HCT116 (cell line): ENCODE data around the gene RNASE1. TPM values are rescaled to one million over a fixed set of nuclear protein-coding genes. Genes with fewer than 3 reads are reported as not detected.

Experiments used
- ATAC-seq: fragments of 200-7000 bp; cut with Tn5 transposase; 2 replicates; pipeline ENCODE4 v1.9.1; 2020; ENCODE audit warnings: mild to moderate bottlenecking, moderate library complexity
- BruUV-seq: library from RNA; stranded (reverse); fragments of 400-500 nt; replicated peaks from 2 replicates; lab custom pipeline; 2021; lab: Mats Ljungman, UMichigan
- CTCF ChIA-PET: fragments of 300-600 bp; sonication (Branson Sonifier 250); formaldehyde crosslinking; loops from one replicate; lab custom pipeline; 2021; ENCODE audit warnings: antibody characterized with exemption; lab: Charles Lee
- POLR2A ChIA-PET: fragments of 300-600, 350-600 bp; sonication (Branson Sonifier 250); formaldehyde crosslinking; loops from one replicate; lab custom pipeline; 2021; ENCODE audit warnings: antibody characterized with exemption; lab: Charles Lee
- RAD21 ChIA-PET, 2 experiments: fragments of 300-600 bp; sonication (Branson Sonifier 250); formaldehyde crosslinking; loops; one replicate each; lab custom pipeline; 2023; ENCODE audit warnings: low total read pairs in 2 of 2; ENCODE audit not compliant: uncharacterized antibody in 2 of 2, unreplicated experiment in 2 of 2, low non-redundant PET in 1 of 2; lab: Charles Lee
- DNase-seq: peaks from one replicate; pipeline ENCODE4 v3.0.0-alpha.2; 2010; ENCODE audit warnings: low read depth, low spot score
- H2AFZ ChIP-seq: fragments of 200-600 bp; shearing (Covaris generic), sonication (generic); 2 replicates; pipeline ENCODE4 v1.6.1; 2017; ENCODE audit warnings: low read depth, mixed run types, mixed read lengths, antibody characterized with exemption, low read length; ENCODE audit not compliant: poor library complexity, severe bottlenecking
- H3K27ac ChIP-seq: 2 replicates; pipeline ENCODE4 v1.5.1; 2012; ENCODE audit warnings: low read depth, low read length
- H3K27me3 ChIP-seq: fragments of 200-600 bp; sonication (generic); 2 replicates; pipeline ENCODE4 v1.6.1; 2016; ENCODE audit warnings: mixed run types, low read length, mixed read lengths; ENCODE audit not compliant: insufficient read depth
- H3K36me3 ChIP-seq, 2 experiments: fragments of 200-500 bp in 1 of 2; fragments of 200-600 bp in 1 of 2; sonication (Bioruptor generic) in 1 of 2; sonication (generic) in 1 of 2; 2 replicates each; pipeline versions ENCODE4 v1.5.1 to v1.6.1; 2014 to 2016; ENCODE audit warnings: low read length in 2 of 2, inconsistent platforms in 1 of 2, mixed read lengths in 1 of 2, mixed run types in 1 of 2; ENCODE audit not compliant: insufficient read depth in 2 of 2, control insufficient read depth in 1 of 2
- H3K4me1 ChIP-seq, 2 experiments: fragments of 200-600 bp in 1 of 2; sonication (generic) in 1 of 2; 2 replicates each; pipeline versions ENCODE4 v1.5.1 to v1.6.1; 2012 to 2017; ENCODE audit warnings: low read length in 2 of 2, inconsistent platforms in 1 of 2, mild to moderate bottlenecking in 1 of 2, mixed read lengths in 1 of 2, mixed run types in 1 of 2, moderate library complexity in 1 of 2; ENCODE audit not compliant: insufficient read depth in 2 of 2, control insufficient read depth in 1 of 2
- H3K4me2 ChIP-seq: fragments of 200-600 bp; sonication (generic); 2 replicates; pipeline ENCODE4 v1.6.1; 2017; ENCODE audit warnings: mixed run types, low read length, mixed read lengths
- H3K4me3 ChIP-seq, 2 experiments: fragments of 200-600 bp in 1 of 2; sonication (generic) in 1 of 2; replicated peaks in 1 of 2; 2 replicates each; pipeline ENCODE4 v1.5.1; 2011 to 2016; ENCODE audit warnings: low read length in 2 of 2, control low read depth in 1 of 2, low read depth in 1 of 2, mild to moderate bottlenecking in 1 of 2, mixed read lengths in 1 of 2, mixed run types in 1 of 2
- H3K79me2 ChIP-seq: fragments of 200-600 bp; sonication (generic); 2 replicates; pipeline ENCODE4 v1.6.1; 2017; ENCODE audit warnings: mild to moderate bottlenecking, mixed run types, low read length, moderate library complexity, mixed read lengths; ENCODE audit not compliant: insufficient read depth
- H3K9ac ChIP-seq: fragments of 200-600 bp; sonication (generic); 2 replicates; pipeline ENCODE4 v1.6.1; 2016; ENCODE audit warnings: low read length, mixed read lengths
- H3K9me2 ChIP-seq: fragments of 200-600 bp; sonication (generic), shearing (Covaris generic); 2 replicates; pipeline ENCODE4 v1.6.1; 2017; ENCODE audit warnings: mixed run types, mild to moderate bottlenecking, moderate library complexity; ENCODE audit not compliant: insufficient read depth
- H3K9me3 ChIP-seq, 2 experiments: fragments of 200-500 bp in 1 of 2; fragments of 200-600 bp in 1 of 2; sonication (Bioruptor generic) in 1 of 2; sonication (generic) in 1 of 2; 2 replicates each; pipeline ENCODE4 v1.6.1; 2014 to 2017; ENCODE audit warnings: low read length in 2 of 2, mixed read lengths in 2 of 2, inconsistent platforms in 1 of 2, low read depth in 1 of 2, mild to moderate bottlenecking in 1 of 2, mixed run types in 1 of 2, moderate library complexity in 1 of 2; ENCODE audit not compliant: control insufficient read depth in 1 of 2, insufficient read depth in 1 of 2
- H4K20me1 ChIP-seq: fragments of 200-600 bp; sonication (generic), shearing (Covaris generic); 2 replicates; pipeline ENCODE4 v1.6.1; 2017; ENCODE audit warnings: mixed run types, mild to moderate bottlenecking, moderate library complexity; ENCODE audit not compliant: insufficient read depth
- CEBPB ChIP-seq: IDR thresholded peaks from 2 replicates; pipeline ENCODE4 v1.6.1; 2012; ENCODE audit warnings: low read depth
- ELF1 ChIP-seq: IDR thresholded peaks from 2 replicates; pipeline ENCODE4 v1.6.1; 2012; ENCODE audit warnings: low read depth, borderline replicate concordance
- EZH2 ChIP-seq: fragments of 200-600 bp; sonication (generic); IDR thresholded peaks from 2 replicates; pipeline ENCODE4 v1.6.1; 2017; ENCODE audit warnings: antibody characterized with exemption, mixed run types
- EZH2phosphoT487 ChIP-seq: fragments of 200-600 bp; IDR thresholded peaks from 2 replicates; pipeline ENCODE4 v1.6.1; 2018; ENCODE audit warnings: antibody characterized with exemption, borderline replicate concordance
- FOSL1 ChIP-seq: IDR thresholded peaks from 2 replicates; pipeline ENCODE4 v1.6.1; 2012; ENCODE audit warnings: low read depth
- POLR2A ChIP-seq: IDR thresholded peaks from 2 replicates; pipeline ENCODE4 v1.7.0; 2011; ENCODE audit warnings: borderline replicate concordance; ENCODE audit not compliant: insufficient read depth, insufficient read length; ENCODE audit errors: extremely low read depth
- POLR2AphosphoS5 ChIP-seq: IDR thresholded peaks from 2 replicates; pipeline ENCODE4 v1.6.1; 2011; ENCODE audit warnings: mild to moderate bottlenecking, low read depth, low read length, moderate library complexity
- RAD21 ChIP-seq: IDR thresholded peaks from 2 replicates; pipeline ENCODE4 v1.6.1; 2012; ENCODE audit warnings: low read depth, mild to moderate bottlenecking
- REST ChIP-seq: IDR thresholded peaks from 2 replicates; pipeline ENCODE4 v1.6.1; 2012; ENCODE audit warnings: low read depth
- SIN3A ChIP-seq: IDR thresholded peaks from 2 replicates; pipeline ENCODE4 v1.6.1; 2012; ENCODE audit warnings: low read depth
- SP1 ChIP-seq: IDR thresholded peaks from 2 replicates; pipeline ENCODE4 v1.6.1; 2012; ENCODE audit warnings: low read depth
- SRF ChIP-seq: IDR thresholded peaks from 2 replicates; pipeline ENCODE4 v1.6.1; 2012; ENCODE audit warnings: low read depth
- YY1 ChIP-seq: IDR thresholded peaks from 2 replicates; pipeline ENCODE4 v1.6.1; 2011; ENCODE audit warnings: low read length, low read depth, moderate library complexity, mild to moderate bottlenecking; ENCODE audit not compliant: insufficient replicate concordance; ENCODE audit errors: extremely low read depth
- ZFX ChIP-seq: fragments of 450-650 bp; IDR thresholded peaks from 2 replicates; pipeline ENCODE4 v1.6.1; 2017
- ZNF274 ChIP-seq: fragments of 200-500 bp; sonication (Bioruptor generic); IDR thresholded peaks from 2 replicates; pipeline ENCODE4 v1.6.1; 2014; ENCODE audit warnings: mild to moderate bottlenecking, low read depth, low read length, inconsistent platforms
- intact Hi-C: fragments of 100-400 bp; cut with micrococcal nuclease; formaldehyde crosslinking; loops from 2 replicates; pipeline ENCODE4 v1.10.0; 2022
- total RNA-seq: library from RNA; stranded (reverse); gene quantifications from one replicate; pipeline ENCODE4 v1.2.1, GENCODE V29; 2021; ENCODE audit not compliant: unreplicated experiment
- TF ChIP-seq, protein P1 (sequence below), 3 experiments: fragments of 200-600 bp in 1 of 3; sonication (generic) in 1 of 3; IDR thresholded peaks in 2 of 3; conservative IDR thresholded peaks in 1 of 3; 2 replicates each; pipeline ENCODE4 v1.5.1; 2012 to 2017; ENCODE audit warnings: low read depth in 2 of 3, low read length in 2 of 3, antibody characterized with exemption in 1 of 3, borderline replicate concordance in 1 of 3, control low read depth in 1 of 3, mild to moderate bottlenecking in 1 of 3, mixed read lengths in 1 of 3, mixed run types in 1 of 3, moderate library complexity in 1 of 3; ENCODE audit not compliant: insufficient read depth in 1 of 3
- TF ChIP-seq, protein P2 (sequence below): IDR thresholded peaks from 2 replicates; pipeline ENCODE4 v1.6.1; 2011; ENCODE audit warnings: mild to moderate bottlenecking, low read length, moderate library complexity; ENCODE audit not compliant: insufficient replicate concordance; ENCODE audit errors: extremely low read depth
- TF ChIP-seq, protein P3 (sequence below): IDR thresholded peaks from 2 replicates; pipeline ENCODE4 v1.6.1; 2012

The RNASE1 gene
- total RNA-seq, 1 experiment from 2014 or later = 3.3 TPM

DNA sequence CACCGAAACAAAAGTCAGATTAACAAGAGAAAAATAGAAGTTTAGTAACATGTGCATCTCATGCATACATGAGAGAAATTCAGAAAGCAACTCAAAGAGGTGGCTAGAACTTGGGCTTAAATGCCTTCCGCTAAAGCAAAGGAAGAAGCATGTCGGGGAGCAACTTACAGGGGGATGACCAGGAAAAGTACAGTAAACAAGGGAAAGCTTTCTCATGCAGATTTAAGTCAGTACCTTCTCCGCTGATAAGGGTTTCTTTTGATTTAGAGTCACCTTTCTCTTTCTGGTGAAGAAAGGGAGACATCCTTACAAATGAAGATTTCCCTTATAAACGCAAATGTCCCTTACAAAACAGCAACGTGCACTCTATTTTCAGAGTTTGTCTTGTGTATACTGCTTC, 27.6 kb downstream of the RNASE1 start (continued):
- TF ChIP-seq, protein P1, sequence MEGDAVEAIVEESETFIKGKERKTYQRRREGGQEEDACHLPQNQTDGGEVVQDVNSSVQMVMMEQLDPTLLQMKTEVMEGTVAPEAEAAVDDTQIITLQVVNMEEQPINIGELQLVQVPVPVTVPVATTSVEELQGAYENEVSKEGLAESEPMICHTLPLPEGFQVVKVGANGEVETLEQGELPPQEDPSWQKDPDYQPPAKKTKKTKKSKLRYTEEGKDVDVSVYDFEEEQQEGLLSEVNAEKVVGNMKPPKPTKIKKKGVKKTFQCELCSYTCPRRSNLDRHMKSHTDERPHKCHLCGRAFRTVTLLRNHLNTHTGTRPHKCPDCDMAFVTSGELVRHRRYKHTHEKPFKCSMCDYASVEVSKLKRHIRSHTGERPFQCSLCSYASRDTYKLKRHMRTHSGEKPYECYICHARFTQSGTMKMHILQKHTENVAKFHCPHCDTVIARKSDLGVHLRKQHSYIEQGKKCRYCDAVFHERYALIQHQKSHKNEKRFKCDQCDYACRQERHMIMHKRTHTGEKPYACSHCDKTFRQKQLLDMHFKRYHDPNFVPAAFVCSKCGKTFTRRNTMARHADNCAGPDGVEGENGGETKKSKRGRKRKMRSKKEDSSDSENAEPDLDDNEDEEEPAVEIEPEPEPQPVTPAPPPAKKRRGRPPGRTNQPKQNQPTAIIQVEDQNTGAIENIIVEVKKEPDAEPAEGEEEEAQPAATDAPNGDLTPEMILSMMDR (IDR thresholded peaks at IDR 0.05 in 2 of 3, conservative IDR thresholded peaks at IDR 0.05 in 1 of 3; ENCODE audit: borderline replicate concordance in 1 of 3, insufficient read depth in 1 of 3, low read depth in 2 of 3, low read length in 2 of 3) = no peak
- TF ChIP-seq ZNF274 = no peak
- no peak for TF ChIP-seq EZH2
- no peak for TF ChIP-seq RAD21
- TF ChIP-seq ZFX = no peak
- TF ChIP-seq YY1 = no peak
- TF ChIP-seq SRF = no peak

GRCh38 chr14:20774258-20774824, 28.3 kb downstream of the RNASE1 start:
- Histone ChIP-seq H3K9me3 (no peaks in the 10 kb centered on the region), H3K27me3 (peaks cover 10% of the 10 kb centered on the region; the same call in 1 of the 2 replicates), H3K27ac (no peak overlapping the region), H3K9me2 (no peaks in the 10 kb centered on the region), H2AFZ (no peak overlapping the region), H4K20me1 (no peaks in the 10 kb centered on the region), H3K79me2 (no peaks in the 10 kb centered on the region), H3K4me2 (no peak overlapping the region), H3K4me3 (no peak overlapping the region), H3K9ac (no peak overlapping the region), H3K36me3 (no peaks in the 10 kb centered on the region), H3K4me1 (no peaks in the 10 kb centered on the region)
- no TSS peak for BruUV-seq
- ChIA-PET RAD21 (no interaction called here), CTCF (no interaction called here), POLR2A (no interaction called here)
- intact Hi-C loops = no loop called here
- DNase-seq (no peak), ATAC-seq (no peak)
- TF ChIP-seq REST = no peak
- TF ChIP-seq YY1 = no peak
- TF ChIP-seq CEBPB = no peak
- TF ChIP-seq ELF1 = no peak
- TF ChIP-seq SRF = no peak
- TF ChIP-seq SP1 = no peak
- TF ChIP-seq, protein P2, sequence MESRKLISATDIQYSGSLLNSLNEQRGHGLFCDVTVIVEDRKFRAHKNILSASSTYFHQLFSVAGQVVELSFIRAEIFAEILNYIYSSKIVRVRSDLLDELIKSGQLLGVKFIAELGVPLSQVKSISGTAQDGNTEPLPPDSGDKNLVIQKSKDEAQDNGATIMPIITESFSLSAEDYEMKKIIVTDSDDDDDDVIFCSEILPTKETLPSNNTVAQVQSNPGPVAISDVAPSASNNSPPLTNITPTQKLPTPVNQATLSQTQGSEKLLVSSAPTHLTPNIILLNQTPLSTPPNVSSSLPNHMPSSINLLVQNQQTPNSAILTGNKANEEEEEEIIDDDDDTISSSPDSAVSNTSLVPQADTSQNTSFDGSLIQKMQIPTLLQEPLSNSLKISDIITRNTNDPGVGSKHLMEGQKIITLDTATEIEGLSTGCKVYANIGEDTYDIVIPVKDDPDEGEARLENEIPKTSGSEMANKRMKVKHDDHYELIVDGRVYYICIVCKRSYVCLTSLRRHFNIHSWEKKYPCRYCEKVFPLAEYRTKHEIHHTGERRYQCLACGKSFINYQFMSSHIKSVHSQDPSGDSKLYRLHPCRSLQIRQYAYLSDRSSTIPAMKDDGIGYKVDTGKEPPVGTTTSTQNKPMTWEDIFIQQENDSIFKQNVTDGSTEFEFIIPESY = no peak
- TF ChIP-seq EZH2phosphoT487 = no peak
- TF ChIP-seq, protein P3, sequence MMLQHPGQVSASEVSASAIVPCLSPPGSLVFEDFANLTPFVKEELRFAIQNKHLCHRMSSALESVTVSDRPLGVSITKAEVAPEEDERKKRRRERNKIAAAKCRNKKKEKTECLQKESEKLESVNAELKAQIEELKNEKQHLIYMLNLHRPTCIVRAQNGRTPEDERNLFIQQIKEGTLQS = no peak
- TF ChIP-seq POLR2AphosphoS5 = no peak
- TF ChIP-seq ZFX = no peak
- no peak for TF ChIP-seq FOSL1
- TF ChIP-seq POLR2A = no peak
- TF ChIP-seq SIN3A = no peak
